K562 (cell line): ENCODE data around the gene KIAA0825. TPM values are rescaled to one million over a fixed set of nuclear protein-coding genes. Genes with fewer than 3 reads are reported as not detected.

Source experiments
- ATAC-seq: fragments of 200-7000 bp; cut with Tn5 transposase; 3 replicates; pipeline ENCODE4 v1.9.1; 2020; ENCODE audit warnings: moderate library complexity
- BruUV-seq: library from RNA; stranded (reverse); fragments of 400-500 nt; replicated peaks from 2 replicates; lab custom pipeline; 2021; lab: Mats Ljungman, UMichigan
- CTCF ChIA-PET: fragments of 300-600 bp; formaldehyde crosslinking; extraction: SDS; loops from one replicate; lab custom pipeline; 2021; ENCODE audit warnings: low intra/inter-chr PET ratio; lab: Yijun Ruan, JAX
- POLR2A ChIA-PET: fragments of 300-600, 350-650 bp; sonication (Branson Sonifier 250); formaldehyde crosslinking; extraction: SDS; loops from one replicate; lab custom pipeline; 2021; ENCODE audit warnings: antibody characterized with exemption, inconsistent platforms; lab: Yijun Ruan, JAX
- DNase-seq, 4 experiments: peaks; one replicate each; pipeline versions ENCODE4 v3.0.0 to v3.0.0-alpha.2; 2011 to 2018; ENCODE audit warnings: low spot score in 3 of 4, mixed read lengths in 3 of 4; ENCODE audit errors: extremely low read depth in 1 of 4
- FAIRE-seq: peaks from 2 replicates; lab custom pipeline; 2011; peaks lifted over from hg19 to GRCh38; lab: Jason Lieb, UNC
- H2AFZ ChIP-seq: 2 replicates; pipeline ENCODE4 v1.6.0; 2011; ENCODE audit warnings: low read depth, low read length, control low read depth, inconsistent platforms
- H3K27ac ChIP-seq: fragments of 200-600 bp; 3 replicates; pipeline ENCODE4 v1.8.0; 2011; ENCODE audit warnings: low read depth, mild to moderate bottlenecking, control low read depth, inconsistent platforms, low read length, moderate library complexity, mixed read lengths; ENCODE audit errors: extremely low read depth
- H3K27me3 ChIP-seq, 2 experiments: fragments of 300-600 bp in 1 of 2; 2 replicates in 1 of 2; 3 replicates in 1 of 2; pipeline versions ENCODE4 v1.6.0 to v1.8.0; 2011; ENCODE audit warnings: inconsistent platforms in 2 of 2, low read length in 2 of 2, mild to moderate bottlenecking in 1 of 2, mixed read lengths in 1 of 2, moderate library complexity in 1 of 2; ENCODE audit not compliant: control insufficient read depth in 2 of 2, insufficient read depth in 2 of 2
- H3K36me3 ChIP-seq: fragments of 300-600 bp; 3 replicates; pipeline ENCODE4 v1.8.0; 2011; ENCODE audit warnings: mild to moderate bottlenecking, low read length, inconsistent platforms; ENCODE audit not compliant: control insufficient read depth, insufficient read depth
- H3K4me1 ChIP-seq, 2 experiments: fragments of 200-600 bp in 1 of 2; replicated peaks in 1 of 2; 2 replicates in 1 of 2; 3 replicates in 1 of 2; pipeline versions ENCODE4 v1.5.1 to v1.8.0; 2011; ENCODE audit warnings: inconsistent platforms in 2 of 2, low read length in 2 of 2, mild to moderate bottlenecking in 1 of 2, mixed read lengths in 1 of 2, moderate library complexity in 1 of 2; ENCODE audit not compliant: control insufficient read depth in 2 of 2, insufficient read depth in 2 of 2
- H3K4me2 ChIP-seq: 2 replicates; pipeline ENCODE4 v1.6.1; 2011; ENCODE audit warnings: low read length, control low read depth, inconsistent platforms, mixed read lengths; ENCODE audit not compliant: insufficient read depth
- H3K4me3 ChIP-seq: fragments of 200-600 bp; sonication (generic), shearing (Covaris generic); 2 replicates; pipeline ENCODE4 v1.5.1; 2016; ENCODE audit warnings: control low read depth, inconsistent platforms
- H3K79me2 ChIP-seq: fragments of 200-600 bp; 3 replicates; pipeline ENCODE4 v1.8.0; 2011; ENCODE audit warnings: low read length, inconsistent platforms; ENCODE audit not compliant: control insufficient read depth, insufficient read depth
- H3K9ac ChIP-seq, 2 experiments: 2 replicates each; pipeline versions ENCODE4 v1.6.0 to v1.6.1; 2011; ENCODE audit warnings: low read depth in 2 of 2, low read length in 2 of 2, control low read depth in 1 of 2, inconsistent platforms in 1 of 2, mild to moderate bottlenecking in 1 of 2, mixed read lengths in 1 of 2; ENCODE audit not compliant: insufficient read depth in 1 of 2
- H3K9me1 ChIP-seq: one replicate; pipeline ENCODE4 v1.6.0; 2011; ENCODE audit warnings: inconsistent platforms, mild to moderate bottlenecking, low read length, moderate library complexity; ENCODE audit not compliant: control insufficient read depth, insufficient read depth
- H3K9me3 ChIP-seq: replicated peaks from 2 replicates; pipeline ENCODE4 v1.5.1; 2011; ENCODE audit warnings: low read depth, low read length, inconsistent platforms; ENCODE audit not compliant: control insufficient read depth, insufficient read depth
- H4K20me1 ChIP-seq: replicated peaks from 2 replicates; pipeline ENCODE4 v1.6.1; 2011; ENCODE audit warnings: low read length, inconsistent platforms, mixed read lengths; ENCODE audit not compliant: control insufficient read depth, insufficient read depth
- ELF2 ChIP-seq: fragments of 250-450 bp; sonication (Bioruptor Pico); IDR thresholded peaks from 2 replicates; pipeline ENCODE4 v1.5.0; 2021; ENCODE audit warnings: mild to moderate bottlenecking
- GABPB2 ChIP-seq: fragments of 250-450 bp; sonication (Bioruptor Pico); conservative IDR thresholded peaks from 2 replicates; pipeline ENCODE4 v1.5.1; 2021; ENCODE audit warnings: mild to moderate bottlenecking
- MEIS2 ChIP-seq: fragments of 450-650 bp; IDR thresholded peaks from 2 replicates; pipeline ENCODE4 v1.6.1; 2014; ENCODE audit warnings: mild to moderate bottlenecking; ENCODE audit not compliant: partially characterized antibody
- RUNX1 ChIP-seq: sonication (generic); IDR thresholded peaks from 2 replicates; pipeline ENCODE4 v1.6.1; 2016; ENCODE audit warnings: antibody characterized with exemption, low read depth
- THRB ChIP-seq: fragments of 450-650 bp; formaldehyde crosslinking; conservative IDR thresholded peaks from 2 replicates; pipeline ENCODE4 v1.4.0; 2022; ENCODE audit warnings: mild to moderate bottlenecking, missing genetic modification characterization
- YBX1 ChIP-seq: fragments of 450-650 bp; IDR thresholded peaks from 2 replicates; pipeline ENCODE4 v1.7.1; 2016; ENCODE audit warnings: mild to moderate bottlenecking
- ZNF197 ChIP-seq: fragments of 200-800 bp; sonication (Bioruptor generic); IDR thresholded peaks from 2 replicates; pipeline ENCODE4 v1.6.1; 2016; ENCODE audit warnings: low read depth, missing genetic modification characterization, missing compliant biosample characterization
- ZNF431 ChIP-seq: sonication (generic); formaldehyde crosslinking; IDR thresholded peaks from 2 replicates; pipeline ENCODE4 v1.8.0; 2022; ENCODE audit warnings: mild to moderate bottlenecking, missing genetic modification reagents
- ZNF644 ChIP-seq: fragments of 200-800 bp; sonication (Bioruptor generic); IDR thresholded peaks from 2 replicates; pipeline ENCODE4 v1.6.1; 2016; ENCODE audit warnings: low read depth, missing genetic modification characterization, missing compliant biosample characterization
- WGBS: fragments of 100-300 bp; shearing (Covaris generic); methylation state at CpG from one replicate; pipeline ENCODE4 v1.1.6; 2016; ENCODE audit warnings: low coverage, mixed read lengths; ENCODE audit not compliant: insufficient coverage; ENCODE audit errors: missing lambda C conversion rate; 5-methylcytosine and 5-hydroxymethylcytosine counted together
- in situ Hi-C: fragments of 300-500 bp; cut with MboI; formaldehyde crosslinking; loops from 4 replicates; pipeline ENCODE4 v1.15.0; 2018; ENCODE audit warnings: inconsistent platforms, mixed read lengths
- intact Hi-C: fragments of 100-400 bp; cut with micrococcal nuclease; formaldehyde crosslinking; loops from 2 replicates; pipeline ENCODE4 v1.14.2; 2022
- polyA plus RNA-seq, 8 experiments: library from polyadenylated mRNA; depleted of rRNA in 4 of 8; stranded (reverse) in 5 of 8; unstranded in 3 of 8; fragments of >200 nt; fragmentation: Nextera tagmentation in 2 of 8; fragmentation: Illumina TruSeq in 1 of 8; extraction: Ambion mirVana in 2 of 8; extraction: Trizol in 1 of 8; gene quantifications; 2 replicates each; pipeline versions ENCODE4 v1.2.1 to v1.2.3, GENCODE V29; 2011 to 2014; ENCODE audit warnings: inconsistent platforms in 1 of 8, missing spikeins in 1 of 8
- total RNA-seq, 7 experiments: library from RNA; depleted of rRNA in 6 of 7; stranded (reverse); fragments of >200 nt in 6 of 7; fragmentation: Illumina TruSeq in 2 of 7; extraction: Trizol in 2 of 7; gene quantifications; 2 replicates each; pipeline versions ENCODE4 v1.2.1 to v1.2.3, GENCODE V29; 2011 to 2021; ENCODE audit warnings: low replicate concordance in 1 of 7
- TF ChIP-seq, protein P1 (sequence below), 2 experiments: IDR thresholded peaks; 2 replicates each; pipeline ENCODE4 v1.6.1; 2012; ENCODE audit warnings: improper control_type of control experiment in 2 of 2, low read depth in 2 of 2, low read length in 2 of 2, borderline replicate concordance in 1 of 2
- TF ChIP-seq, protein P2 (sequence below): fragments of 250-450 bp; sonication (Bioruptor Pico); IDR thresholded peaks from 2 replicates; pipeline ENCODE4 v1.5.0; 2021; ENCODE audit warnings: mild to moderate bottlenecking, moderate library complexity
- TF ChIP-seq, protein P3 (sequence below): fragments of 250-450 bp; sonication (Bioruptor Pico); IDR thresholded peaks from 2 replicates; pipeline ENCODE4 v1.5.1; 2021; ENCODE audit warnings: mild to moderate bottlenecking

KIAA0825 gene
- total and polyA plus RNA-seq, 9 of the 15 experiments (the other 6 are each of a cell fraction or from before 2014, with no cell fraction given): 0.05 to 0.36 (median 0.16) TPM; not detected in 1

GRCh38 chr5:94618029-94618492 is 343 bp downstream of the KIAA0825 start:
- ChIA-PET CTCF (no interaction called here), POLR2A (interaction anchor here (0.5 to 0.7 kb wide), 2 partner anchors 36 to 54 kb away, joined by 3 read pairs; no protein-coding TSS in a partner anchor)
- H3K9ac ChIP-seq: peak overlapping the region; percentile 73 to 98
- WGBS: 0% methylated on average over 23 of the region's 23 CpGs
- H3K36me3 ChIP-seq: no peaks in the 10 kb centered on the region; the same call in 2 of the 3 replicates
- peak; percentile 78 for FAIRE-seq
- peak overlapping the region; percentile 90 for H3K4me2 ChIP-seq
- peak; percentile 62 for ATAC-seq
- H3K9me1 ChIP-seq: no peaks in the 10 kb centered on the region
- H3K4me3 ChIP-seq: peak overlapping the region; percentile 80
- H3K9me3 ChIP-seq: no peaks in the 10 kb centered on the region
- H3K79me2 ChIP-seq: peaks cover 44% of the 10 kb centered on the region
- DNase-seq: peak; percentile 39 to 86 (median 52)
- no peaks in the 10 kb centered on the region for H4K20me1 ChIP-seq
- peaks cover 3 to 4% of the 10 kb centered on the region in 2 experiments; a peak in 1 of 5 replicates for H3K4me1 ChIP-seq
- H2AFZ ChIP-seq: peak overlapping the region; percentile 99
- in situ Hi-C loops (no loop called here), intact Hi-C loops (loop anchor here (5.0 kb wide), 1 partner anchor 169 kb away; no protein-coding TSS in a partner anchor)
- no TSS peak for BruUV-seq
- peak overlapping the region; percentile 82 for H3K27ac ChIP-seq
- H3K27me3 ChIP-seq: no peaks in the 10 kb centered on the region
- TF ChIP-seq ZNF644 (tag): 0 out of 2 replicates have a peak, but pooled peaks have one; percentile 29
- no peak for TF ChIP-seq THRB (CRISPR knock-in tag)
- TF ChIP-seq ELF2 (CRISPR knock-in tag): no peak
- TF ChIP-seq, protein P1, sequence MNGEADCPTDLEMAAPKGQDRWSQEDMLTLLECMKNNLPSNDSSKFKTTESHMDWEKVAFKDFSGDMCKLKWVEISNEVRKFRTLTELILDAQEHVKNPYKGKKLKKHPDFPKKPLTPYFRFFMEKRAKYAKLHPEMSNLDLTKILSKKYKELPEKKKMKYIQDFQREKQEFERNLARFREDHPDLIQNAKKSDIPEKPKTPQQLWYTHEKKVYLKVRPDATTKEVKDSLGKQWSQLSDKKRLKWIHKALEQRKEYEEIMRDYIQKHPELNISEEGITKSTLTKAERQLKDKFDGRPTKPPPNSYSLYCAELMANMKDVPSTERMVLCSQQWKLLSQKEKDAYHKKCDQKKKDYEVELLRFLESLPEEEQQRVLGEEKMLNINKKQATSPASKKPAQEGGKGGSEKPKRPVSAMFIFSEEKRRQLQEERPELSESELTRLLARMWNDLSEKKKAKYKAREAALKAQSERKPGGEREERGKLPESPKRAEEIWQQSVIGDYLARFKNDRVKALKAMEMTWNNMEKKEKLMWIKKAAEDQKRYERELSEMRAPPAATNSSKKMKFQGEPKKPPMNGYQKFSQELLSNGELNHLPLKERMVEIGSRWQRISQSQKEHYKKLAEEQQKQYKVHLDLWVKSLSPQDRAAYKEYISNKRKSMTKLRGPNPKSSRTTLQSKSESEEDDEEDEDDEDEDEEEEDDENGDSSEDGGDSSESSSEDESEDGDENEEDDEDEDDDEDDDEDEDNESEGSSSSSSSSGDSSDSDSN (IDR thresholded peaks at IDR 0.05; ENCODE audit: borderline replicate concordance in 1 of 2, low read depth in 2 of 2, low read length in 2 of 2): no peak; a peak in 1 of 4 replicates
- no peak for TF ChIP-seq ZNF197
- TF ChIP-seq ZNF431 (CRISPR knock-in tag): no peak
- TF ChIP-seq, protein P2, sequence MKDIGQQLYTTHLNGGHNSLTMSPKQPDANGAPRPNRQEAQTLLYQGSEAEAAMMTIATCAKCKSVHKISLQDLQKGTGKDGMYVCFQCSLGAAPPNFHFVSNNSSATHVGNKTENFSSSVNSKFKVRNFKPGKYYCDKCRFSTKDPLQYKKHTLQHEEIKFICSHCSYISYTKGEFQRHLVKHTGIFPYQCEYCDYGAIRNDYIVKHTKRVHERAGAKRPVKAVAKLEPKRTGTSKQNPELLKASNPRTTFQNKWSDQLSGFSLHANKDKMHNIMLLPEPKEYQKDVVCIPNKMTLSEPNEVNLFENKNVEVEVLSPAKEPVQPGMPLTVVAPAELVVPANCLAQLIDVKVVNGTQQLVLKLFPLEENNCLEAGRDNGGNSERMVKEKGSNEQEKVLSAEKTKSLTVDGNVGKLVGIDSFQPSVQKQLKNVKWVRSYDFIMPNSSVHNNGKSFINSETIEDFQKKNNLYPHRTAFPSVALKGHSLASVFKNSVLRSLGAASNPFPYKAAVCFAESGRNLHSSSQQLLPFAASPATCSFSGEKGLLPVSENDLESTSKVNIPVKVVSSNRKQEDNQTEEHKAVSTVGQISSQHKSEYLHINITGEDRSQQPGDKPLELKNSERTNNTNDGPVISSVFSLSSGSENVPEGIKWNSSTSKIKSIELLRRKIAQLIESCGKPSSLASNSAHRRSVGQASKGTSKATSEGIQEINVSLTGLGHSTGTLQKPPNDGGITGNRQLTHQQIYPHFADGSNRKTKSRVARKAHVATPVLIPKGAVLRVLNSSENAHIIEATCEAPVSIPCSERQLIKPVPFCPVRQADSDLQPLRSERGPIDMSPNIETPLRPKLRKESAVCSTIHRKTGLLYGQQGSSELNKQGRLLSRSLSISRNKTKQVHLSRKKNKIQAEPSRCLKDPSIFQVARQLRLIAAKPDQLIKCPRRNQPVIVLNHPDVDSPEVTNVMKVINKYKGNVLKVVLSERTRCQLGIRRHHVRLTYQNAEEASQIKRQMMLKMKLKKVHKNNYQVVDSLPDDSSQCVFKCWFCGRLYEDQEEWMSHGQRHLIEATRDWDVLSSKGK (CRISPR knock-in tag): no peak
- TF ChIP-seq YBX1: no peak
- TF ChIP-seq RUNX1: no peak
- no peak for TF ChIP-seq MEIS2
- no peak for TF ChIP-seq GABPB2 (CRISPR knock-in tag)
- TF ChIP-seq, protein P3, sequence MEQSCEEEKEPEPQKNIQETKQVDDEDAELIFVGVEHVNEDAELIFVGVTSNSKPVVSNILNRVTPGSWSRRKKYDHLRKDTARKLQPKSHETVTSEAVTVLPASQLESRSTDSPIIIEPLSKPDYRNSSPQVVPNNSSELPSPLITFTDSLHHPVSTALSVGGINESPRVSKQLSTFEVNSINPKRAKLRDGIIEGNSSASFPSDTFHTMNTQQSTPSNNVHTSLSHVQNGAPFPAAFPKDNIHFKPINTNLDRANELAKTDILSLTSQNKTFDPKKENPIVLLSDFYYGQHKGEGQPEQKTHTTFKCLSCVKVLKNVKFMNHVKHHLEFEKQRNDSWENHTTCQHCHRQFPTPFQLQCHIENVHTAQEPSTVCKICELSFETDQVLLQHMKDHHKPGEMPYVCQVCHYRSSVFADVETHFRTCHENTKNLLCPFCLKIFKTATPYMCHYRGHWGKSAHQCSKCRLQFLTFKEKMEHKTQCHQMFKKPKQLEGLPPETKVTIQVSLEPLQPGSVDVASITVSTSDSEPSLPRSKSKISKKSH (CRISPR knock-in tag): no peak
